ENCODE measurements around the gene MT1M.
"Not testable (repeated sequence)": the region's sequence is repeated elsewhere in the genome, so short reads cannot be mapped to it uniquely, and the experiment has no call there.

MT1M gene

DNA sequence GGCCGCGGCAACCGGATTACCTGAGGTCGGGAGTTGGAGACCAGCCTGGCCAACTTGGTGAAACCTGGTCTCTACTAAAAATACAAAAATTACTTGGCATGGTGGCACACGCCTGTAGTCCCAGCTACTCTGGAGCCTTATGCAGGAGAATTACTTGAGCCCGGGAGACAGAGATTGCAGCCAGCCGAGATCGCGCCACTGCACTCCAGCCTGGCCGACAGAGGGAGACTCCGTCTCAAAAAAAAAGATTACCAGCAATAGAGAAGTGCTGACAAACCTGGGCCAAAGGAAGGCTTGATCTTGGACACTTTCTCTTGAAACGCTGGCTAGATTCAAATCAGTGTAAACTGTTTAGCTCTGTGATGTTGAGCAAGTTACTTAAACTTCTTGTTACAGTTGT lies 41.5 kb downstream of the MT1M start:
- DNase-seq (ENCODE audit: low spot score) = no peak

DNA sequence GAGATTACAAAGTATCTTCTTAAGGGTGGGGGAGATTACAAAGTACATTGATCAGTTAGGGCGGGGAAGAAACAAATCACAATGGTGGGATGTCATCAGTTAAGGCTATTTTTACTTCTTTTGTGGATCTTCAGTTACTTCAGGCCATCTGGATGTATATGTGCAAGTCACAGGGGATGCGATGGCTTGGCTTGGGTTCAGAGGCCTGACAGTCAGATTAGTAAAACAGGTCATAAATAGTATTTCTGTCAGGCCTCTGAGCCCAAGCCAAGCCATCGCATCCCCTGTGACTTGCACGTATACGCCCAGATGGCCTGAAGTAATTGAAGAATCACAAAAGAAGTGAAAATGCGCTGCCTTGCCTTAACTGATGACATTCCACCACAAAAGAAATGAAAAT lies 42.1 kb downstream of the MT1M start:
- DNase-seq (ENCODE audit: low spot score) = not testable (repeated sequence)

DNA sequence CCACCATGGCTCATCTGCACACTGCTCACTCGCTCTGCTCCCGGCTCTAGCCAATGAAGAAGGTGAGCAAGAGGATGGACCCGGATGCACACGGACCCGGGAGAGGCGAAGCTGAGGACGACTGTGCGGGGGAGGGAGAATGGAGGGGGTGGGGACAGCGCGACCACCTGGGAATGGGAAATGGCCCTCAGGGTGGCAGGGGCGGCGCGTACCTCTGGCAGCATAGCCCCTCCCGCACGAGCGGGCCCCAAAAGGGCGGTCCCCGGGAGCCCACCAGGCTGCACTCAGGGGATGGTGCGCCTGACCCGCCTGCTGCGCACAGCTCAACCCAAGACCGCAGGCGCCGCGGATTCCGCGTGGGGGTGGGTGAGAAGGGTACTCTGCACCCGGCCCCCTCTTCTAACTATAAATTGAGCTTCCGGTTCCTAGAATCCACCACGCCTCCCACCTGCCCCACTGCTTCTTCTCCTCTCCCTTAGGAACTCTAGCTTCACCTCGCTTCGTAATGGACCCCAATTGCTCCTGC lies 43.3 kb downstream of the MT1M start:
- no peak for DNase-seq (ENCODE audit: low spot score)

DNA sequence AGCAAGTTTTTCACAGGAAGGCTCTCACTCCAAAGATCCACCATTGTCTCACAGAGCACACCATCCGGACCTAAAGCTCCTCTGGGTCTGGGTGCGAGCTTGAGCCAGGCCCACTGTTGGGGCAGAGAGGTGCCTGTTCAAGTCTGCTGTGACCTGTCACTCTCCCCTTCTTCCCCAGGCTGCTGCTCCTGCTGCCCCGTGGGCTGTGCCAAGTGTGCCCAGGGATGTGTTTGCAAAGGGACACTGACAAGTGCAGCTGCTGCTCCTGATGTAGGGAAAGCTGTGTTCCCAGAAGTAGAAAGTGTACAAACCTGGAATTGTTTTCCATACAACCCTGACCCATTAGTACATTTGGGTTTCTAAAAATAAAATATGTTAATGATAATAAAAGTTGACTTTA lies 45.0 kb downstream of the MT1M start:
- DNase-seq (ENCODE audit: low spot score) = no peak

DNA sequence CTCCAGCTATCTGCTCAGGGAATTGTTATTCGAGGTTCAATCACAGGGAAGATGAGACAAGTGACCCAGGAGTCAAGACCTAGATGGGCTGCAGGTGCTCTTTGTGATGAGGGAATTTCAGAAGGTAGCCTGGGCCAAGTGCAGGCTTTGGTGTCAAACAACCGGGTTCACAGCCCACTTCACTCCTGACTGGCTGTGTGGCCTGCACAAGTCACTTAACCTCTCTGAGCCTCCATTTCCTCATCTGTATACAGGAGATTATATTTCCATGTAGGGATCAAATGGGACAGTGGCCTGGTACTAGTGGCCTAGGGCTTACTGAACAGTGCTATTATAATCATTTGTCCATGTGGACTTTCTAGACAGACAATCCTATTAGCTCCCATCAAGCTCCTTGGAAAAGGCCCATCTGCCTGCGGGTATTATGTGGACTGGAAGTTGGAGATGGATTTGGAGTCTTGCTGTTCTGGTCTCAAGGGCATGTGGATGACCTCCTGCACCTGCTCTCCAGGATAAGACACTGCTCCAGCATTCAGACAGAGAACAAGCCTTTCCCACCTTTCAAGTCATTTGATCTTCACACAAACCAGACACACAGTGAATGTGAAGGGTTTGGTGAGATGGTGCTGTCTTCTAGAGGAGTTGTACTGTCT lies 46.7 kb downstream of the MT1M start:
- no peak for DNase-seq (ENCODE audit: low spot score)

DNA sequence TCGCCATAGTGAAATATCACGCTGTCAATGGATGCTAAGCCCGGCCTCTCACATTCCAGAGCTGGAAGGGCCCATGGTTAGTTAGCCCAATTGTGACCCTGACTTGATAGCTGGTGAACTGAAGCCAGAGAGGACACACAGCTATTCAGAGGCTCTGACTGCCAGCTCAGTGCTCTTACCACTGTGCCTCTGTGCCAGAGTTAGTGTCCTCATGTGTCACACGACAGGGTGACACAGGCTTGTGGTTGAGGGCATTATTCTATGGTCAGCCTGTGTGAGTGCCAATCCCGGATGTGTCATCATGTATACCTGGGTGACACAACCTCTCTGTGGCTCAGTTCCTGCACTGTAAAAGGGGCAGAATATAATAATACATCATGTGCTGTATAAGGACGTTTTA lies 47.4 kb downstream of the MT1M start:
- DNase-seq (ENCODE audit: low spot score) = no peak

DNA sequence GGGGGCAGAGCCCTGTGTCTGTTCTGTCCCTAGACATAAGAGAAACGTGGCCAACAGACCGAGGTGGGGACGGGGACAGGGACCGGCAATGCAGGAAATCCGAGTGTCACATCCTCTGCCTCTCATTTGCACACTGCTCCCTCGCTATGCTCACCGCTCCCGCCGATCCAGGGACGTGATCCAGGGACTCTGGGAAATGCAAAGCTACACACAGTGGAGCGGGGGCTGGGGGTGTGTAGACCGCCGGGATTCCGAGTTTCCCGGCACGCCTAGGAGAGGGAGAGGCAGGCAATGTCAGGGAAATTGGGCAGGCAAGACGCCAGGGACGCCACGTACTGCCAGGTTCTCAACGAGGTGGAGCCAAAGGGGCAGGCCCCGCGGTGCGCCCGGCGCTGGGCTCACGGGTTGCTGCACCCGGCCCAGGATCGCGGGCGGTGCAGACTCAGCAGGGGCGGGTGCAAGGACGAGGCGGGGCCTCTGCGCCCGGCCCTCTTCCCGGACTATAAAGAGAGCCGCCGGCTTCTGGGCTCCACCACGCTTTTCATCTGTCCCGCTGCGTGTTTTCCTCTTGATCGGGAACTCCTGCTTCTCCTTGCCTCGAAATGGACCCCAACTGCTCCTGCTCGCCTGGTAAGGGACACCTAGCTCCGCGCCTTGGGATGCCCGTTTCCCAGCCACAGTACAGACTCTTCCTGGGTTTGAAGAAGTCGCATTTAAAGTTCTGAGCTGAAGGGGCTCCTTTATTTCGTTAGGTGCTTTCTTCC lies 49.7 kb downstream of the MT1M start, which contains the start of gene MT1X:
Gene MT1X, plus strand, starts transcription at position 532 of the 764 bp plus-strand sequence. Its CDS starts 71 bp downstream, at position 603.
- peak; percentile 87 for DNase-seq (ENCODE audit: low spot score)

DNA sequence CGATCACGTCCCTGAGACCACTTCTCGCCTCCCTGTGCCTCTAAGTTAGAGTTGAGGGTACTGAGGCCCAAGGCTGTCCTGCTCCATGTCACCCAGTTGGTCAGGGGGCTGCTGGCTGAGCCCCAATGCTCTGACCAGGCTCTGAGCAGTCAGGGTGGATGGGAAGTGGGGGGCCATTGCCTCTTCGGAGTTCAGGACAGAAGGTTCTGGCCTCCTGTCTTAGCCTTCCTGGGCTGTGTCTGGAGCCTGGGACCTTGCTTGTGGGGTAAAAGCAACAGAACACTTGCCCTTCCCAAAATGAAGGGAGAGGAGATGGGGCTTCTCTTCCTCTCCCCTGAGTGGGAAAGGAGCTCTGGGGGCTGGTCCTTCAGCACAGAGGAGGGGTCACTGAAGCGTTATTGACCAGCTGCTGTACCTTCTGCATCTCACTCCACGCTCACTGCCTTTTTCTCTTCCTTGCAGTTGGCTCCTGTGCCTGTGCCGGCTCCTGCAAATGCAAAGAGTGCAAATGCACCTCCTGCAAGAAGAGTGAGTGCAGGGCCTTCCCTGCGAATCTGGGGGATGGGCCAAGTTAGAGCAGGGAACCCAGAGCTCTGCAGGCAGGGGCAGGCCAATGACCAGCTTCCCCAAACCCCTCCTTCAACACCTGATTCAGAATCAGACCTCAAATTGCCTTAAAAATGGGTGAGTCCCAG lies 50.4 kb downstream of the MT1M start:
- DNase-seq (ENCODE audit: low spot score) = no peak
